ENCODE results near the gene RPTOR. TPM values are rescaled to one million over a fixed set of nuclear protein-coding genes. Genes with fewer than 3 reads are reported as not detected.

Gene RPTOR
- total and polyA plus RNA-seq, 2 experiments from 2014 or later = 6.6 to 16.1 TPM

DNA sequence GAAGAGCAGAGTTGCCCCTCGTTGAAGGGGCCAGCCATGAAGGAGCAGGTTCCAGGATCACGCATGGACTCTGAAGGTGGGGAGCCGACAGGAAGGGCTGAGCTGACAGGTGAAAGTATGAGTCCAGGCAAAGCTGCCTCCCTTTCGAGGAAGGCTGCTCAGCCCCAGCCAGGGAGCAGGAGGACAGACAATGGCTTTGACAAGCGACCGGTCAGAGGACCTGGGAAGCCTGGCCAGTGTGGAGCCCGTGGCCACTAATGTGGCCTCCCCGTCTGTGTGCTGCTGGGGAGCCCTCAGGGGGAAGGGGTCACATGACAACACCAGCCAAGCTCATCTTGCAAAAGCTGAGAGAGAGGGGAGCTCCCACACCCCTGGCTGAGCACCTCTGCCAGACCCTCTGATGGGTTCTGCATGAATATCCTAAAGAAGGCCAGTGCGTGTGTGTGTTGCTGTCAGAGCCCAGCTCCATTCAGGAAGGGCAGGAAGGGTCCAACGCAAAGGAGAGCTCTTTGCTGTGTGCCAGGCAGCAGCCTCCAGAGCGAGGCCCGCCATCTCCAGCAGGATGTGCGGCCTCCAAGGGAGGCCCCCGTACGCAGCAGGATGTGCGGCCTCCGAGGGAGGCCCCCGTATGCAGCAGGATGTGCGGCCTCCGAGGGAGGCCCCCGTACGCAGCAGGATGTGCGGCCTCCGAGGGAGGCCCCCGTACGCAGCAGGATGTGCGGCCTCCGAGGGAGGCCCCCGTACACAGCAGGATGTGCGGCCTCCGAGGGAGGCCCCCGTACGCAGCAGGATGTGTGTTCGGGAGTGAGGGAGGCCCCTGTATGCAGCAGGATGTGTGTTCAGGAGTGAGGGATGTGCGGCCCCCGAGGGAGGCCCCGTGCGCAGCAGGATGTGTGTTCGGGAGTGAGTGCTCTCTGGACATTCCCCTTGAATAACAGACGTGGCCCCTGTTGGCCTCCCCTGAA, 344.9 kb downstream of the RPTOR start:
- Histone ChIP-seq H3K9ac (no peak overlapping the region), H3K4me2 (ENCODE audit: unreplicated experiment) (no peak overlapping the region), H3K79me2 (ENCODE audit: insufficient read depth) (no peaks in the 10 kb centered on the region; the same call in 1 of the 2 replicates), H3K9me2 (ENCODE audit: insufficient read depth) (no peaks in the 10 kb centered on the region), H3K36me3 (ENCODE audit: low read depth) (no peaks in the 10 kb centered on the region), H4K20me1 (ENCODE audit: insufficient read depth) (no peaks in the 10 kb centered on the region), H3K27ac (no peak overlapping the region), H3K9me3 (ENCODE audit: low read depth) (no peaks in the 10 kb centered on the region), H3F3A (ENCODE audit: insufficient read depth) (peaks cover 25% of the 10 kb centered on the region), H2AFZ (no peak overlapping the region), H3K27me3 (replicated peaks; ENCODE audit: insufficient read depth) (no peaks in the 10 kb centered on the region), H3K4me1 (ENCODE audit: insufficient read depth) (peaks cover 21% of the 10 kb centered on the region), H3K4me3 (no peak overlapping the region)
- 98% methylated on average over 22 to 40 of the region's 40 CpGs for WGBS, 2 experiments (ENCODE audit: low coverage in 1 of 2, low lambda C conversion rate in 2 of 2, missing lambda C conversion rate in 2 of 2)
- in situ Hi-C loops (cut with MboI) = no loop called here
- no peak for TF ChIP-seq EZH2 (IDR thresholded peaks at IDR 0.05; ENCODE audit: insufficient read depth, poor library complexity, severe bottlenecking)
- TF ChIP-seq EZH2phosphoT487 (IDR thresholded peaks at IDR 0.05; ENCODE audit: insufficient read depth, low read depth) = no peak
- DNase-seq = no peak

DNA sequence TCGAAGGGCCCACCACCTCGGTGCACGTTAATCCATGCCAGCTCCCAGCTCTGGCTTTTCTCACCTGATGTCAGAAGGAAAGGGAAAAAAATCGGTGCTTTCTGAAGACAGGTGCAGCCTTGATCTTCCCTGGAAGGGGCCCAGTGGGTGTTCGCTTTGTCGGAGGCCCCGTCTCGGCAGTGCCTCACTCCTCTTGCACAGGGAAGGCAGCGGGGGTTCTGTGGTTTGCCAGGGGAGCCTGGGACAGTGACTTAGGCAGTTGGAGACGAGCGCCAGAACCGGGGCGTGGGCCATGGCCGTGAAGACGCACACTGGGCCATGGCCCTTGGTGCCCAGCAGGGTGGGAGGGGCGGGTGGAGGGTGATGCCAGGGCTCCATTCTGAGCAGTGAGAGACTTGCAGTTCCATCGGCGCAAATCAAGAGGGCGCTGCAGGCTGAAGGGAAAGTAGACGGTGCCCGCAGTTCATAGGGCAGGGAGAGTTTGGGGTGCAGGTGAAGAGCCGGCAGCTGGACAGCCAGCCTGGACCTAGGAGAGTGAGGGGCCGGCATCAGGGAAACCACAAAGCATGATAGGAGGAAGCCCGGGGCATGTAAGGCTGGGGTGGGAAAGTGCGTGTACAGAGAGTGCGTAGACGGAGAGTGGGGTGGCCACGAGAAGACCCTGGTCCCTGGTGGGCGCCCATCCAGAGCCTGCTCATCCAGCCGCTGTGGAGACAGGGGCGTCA, 345.7 kb downstream of the RPTOR start:
- Histone ChIP-seq H3K4me1 (ENCODE audit: insufficient read depth) (peaks cover 21% of the 10 kb centered on the region), H2AFZ (no peak overlapping the region), H3K27me3 (replicated peaks; ENCODE audit: insufficient read depth) (no peaks in the 10 kb centered on the region), H3K79me2 (ENCODE audit: insufficient read depth) (no peaks in the 10 kb centered on the region; the same call in 1 of the 2 replicates), H3K4me3 (no peak overlapping the region), H3K9ac (peak overlapping the region; percentile 84), H3K4me2 (ENCODE audit: unreplicated experiment) (no peak overlapping the region), H3F3A (ENCODE audit: insufficient read depth) (peaks cover 25% of the 10 kb centered on the region), H4K20me1 (ENCODE audit: insufficient read depth) (no peaks in the 10 kb centered on the region), H3K27ac (peak overlapping the region; percentile 99), H3K9me3 (ENCODE audit: low read depth) (no peaks in the 10 kb centered on the region), H3K36me3 (ENCODE audit: low read depth) (no peaks in the 10 kb centered on the region), H3K9me2 (ENCODE audit: insufficient read depth) (no peaks in the 10 kb centered on the region)
- DNase-seq = no peak
- in situ Hi-C loops (cut with MboI) = no loop called here
- TF ChIP-seq EZH2phosphoT487 (IDR thresholded peaks at IDR 0.05; ENCODE audit: insufficient read depth, low read depth) (no peak), EZH2 (IDR thresholded peaks at IDR 0.05; ENCODE audit: insufficient read depth, poor library complexity, severe bottlenecking) (no peak)
- 96% methylated on average over 24 to 31 of the region's 31 CpGs for WGBS, 2 experiments (ENCODE audit: low coverage in 1 of 2, low lambda C conversion rate in 2 of 2, missing lambda C conversion rate in 2 of 2)

DNA sequence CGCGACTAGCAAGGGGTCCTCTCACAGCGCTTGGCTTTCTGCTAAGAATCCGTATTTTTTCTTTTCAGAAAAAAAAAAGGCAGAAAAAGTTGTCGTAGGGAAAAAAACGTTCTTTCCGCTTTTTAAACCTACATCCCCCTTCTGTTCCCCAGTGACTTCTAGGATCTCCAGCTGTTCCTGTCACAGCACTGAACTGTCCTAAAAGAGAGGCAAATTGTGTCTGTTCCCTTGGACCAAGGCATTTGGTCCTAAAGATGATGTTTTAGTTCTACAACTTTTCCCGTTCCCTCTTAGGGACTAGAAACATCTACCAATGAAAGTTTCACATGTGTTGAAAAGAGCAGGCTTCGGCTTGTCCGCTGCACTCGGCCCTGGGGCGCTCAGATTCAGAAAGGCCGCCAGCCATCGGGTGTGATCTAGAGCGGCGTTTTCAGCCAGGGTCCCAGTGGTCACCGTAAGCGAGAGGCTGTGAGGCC, 346.3 kb downstream of the RPTOR start:
- Histone ChIP-seq H3K4me2 (ENCODE audit: unreplicated experiment) (peak overlapping the region; percentile 66), H3K4me3 (peak overlapping the region; percentile 58), H2AFZ (peak overlapping the region; percentile 25; the same call in 1 of the 2 replicates), H3K4me1 (ENCODE audit: insufficient read depth) (peaks cover 21% of the 10 kb centered on the region), H3K9me3 (ENCODE audit: low read depth) (no peaks in the 10 kb centered on the region), H4K20me1 (ENCODE audit: insufficient read depth) (no peaks in the 10 kb centered on the region), H3K79me2 (ENCODE audit: insufficient read depth) (no peaks in the 10 kb centered on the region; the same call in 1 of the 2 replicates), H3K36me3 (ENCODE audit: low read depth) (no peaks in the 10 kb centered on the region), H3K27ac (peak overlapping the region; percentile 99), H3K9me2 (ENCODE audit: insufficient read depth) (no peaks in the 10 kb centered on the region), H3F3A (ENCODE audit: insufficient read depth) (peaks cover 25% of the 10 kb centered on the region), H3K9ac (peak overlapping the region; percentile 84), H3K27me3 (replicated peaks; ENCODE audit: insufficient read depth) (no peaks in the 10 kb centered on the region)
- in situ Hi-C loops (cut with MboI) = no loop called here
- TF ChIP-seq EZH2phosphoT487 (IDR thresholded peaks at IDR 0.05; ENCODE audit: insufficient read depth, low read depth) = no peak
- TF ChIP-seq EZH2 (IDR thresholded peaks at IDR 0.05; ENCODE audit: insufficient read depth, poor library complexity, severe bottlenecking) = no peak
- WGBS, 2 experiments (ENCODE audit: low coverage in 1 of 2, low lambda C conversion rate in 2 of 2, missing lambda C conversion rate in 2 of 2) = 64 to 66% methylated on average over 18 of the region's 18 CpGs
- DNase-seq = no peak

DNA sequence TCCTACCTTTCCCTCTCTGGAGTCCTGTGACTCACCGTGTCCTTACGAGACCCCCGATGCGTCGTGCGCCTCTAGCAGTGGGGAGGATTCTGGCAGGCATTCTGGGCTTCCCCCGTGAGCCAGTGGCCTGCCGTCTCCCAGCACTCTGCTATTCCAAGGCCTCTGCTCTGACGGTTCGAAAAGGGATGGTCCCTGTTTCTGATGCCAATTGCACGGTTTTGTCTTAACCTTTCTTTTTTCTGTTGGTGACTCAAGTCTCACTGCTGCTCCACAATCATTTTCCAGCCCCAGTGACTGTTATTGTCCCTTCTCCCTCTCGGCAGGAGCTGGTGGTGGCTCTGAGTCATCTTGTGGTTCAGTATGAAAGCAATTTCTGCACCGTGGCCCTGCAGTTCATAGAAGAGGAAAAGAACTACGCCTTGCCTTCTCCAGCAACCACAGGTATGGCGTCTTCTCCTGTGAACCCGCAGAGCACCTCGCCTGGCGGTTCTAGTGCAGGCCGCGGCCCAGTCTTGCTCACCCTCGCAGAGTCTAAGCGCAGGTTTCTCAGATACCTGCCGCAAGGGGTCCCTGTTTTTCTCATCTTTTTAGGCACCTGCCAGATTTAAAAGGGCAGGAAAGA, 346.9 kb downstream of the RPTOR start:
- Histone ChIP-seq H3K4me2 (ENCODE audit: unreplicated experiment) (peak overlapping the region; percentile 66), H3K4me3 (peak overlapping the region; percentile 58), H3K27ac (peak overlapping the region; percentile 99), H3K9me2 (ENCODE audit: insufficient read depth) (no peaks in the 10 kb centered on the region), H3F3A (ENCODE audit: insufficient read depth) (peaks cover 25% of the 10 kb centered on the region), H3K9ac (peak overlapping the region; percentile 84), H4K20me1 (ENCODE audit: insufficient read depth) (no peaks in the 10 kb centered on the region), H3K4me1 (ENCODE audit: insufficient read depth) (peaks cover 21% of the 10 kb centered on the region), H3K79me2 (ENCODE audit: insufficient read depth) (no peaks in the 10 kb centered on the region; the same call in 1 of the 2 replicates), H2AFZ (peak overlapping the region; percentile 25; the same call in 1 of the 2 replicates), H3K27me3 (replicated peaks; ENCODE audit: insufficient read depth) (no peaks in the 10 kb centered on the region), H3K36me3 (ENCODE audit: low read depth) (no peaks in the 10 kb centered on the region), H3K9me3 (ENCODE audit: low read depth) (no peaks in the 10 kb centered on the region)
- in situ Hi-C loops (cut with MboI) = no loop called here
- TF ChIP-seq EZH2phosphoT487 (IDR thresholded peaks at IDR 0.05; ENCODE audit: insufficient read depth, low read depth) (no peak), EZH2 (IDR thresholded peaks at IDR 0.05; ENCODE audit: insufficient read depth, poor library complexity, severe bottlenecking) (no peak)
- WGBS, 2 experiments (ENCODE audit: low coverage in 1 of 2, low lambda C conversion rate in 2 of 2, missing lambda C conversion rate in 2 of 2) = 11 to 16% methylated on average over 23 of the region's 23 CpGs
- peak; percentile 95 for DNase-seq
